ENCODE measurements around the gene WDR64. TPM values are rescaled to one million over a fixed set of nuclear protein-coding genes. Genes with fewer than 3 reads are reported as not detected.

Gene WDR64
- polyA plus RNA-seq, 1 donor (not counting 4 experiments of a cell fraction or from before 2014, with no cell fraction given), result not detected

GRCh38 chr1:241610056-241610815, 41.8 kb upstream of the WDR64 start:
- no peak for TF ChIP-seq EZH2 (IDR thresholded peaks at IDR 0.05; ENCODE audit: low read length)
- TF ChIP-seq CTCF (optimal IDR thresholded peaks at IDR 0.05 in 1 of 3, IDR thresholded peaks at IDR 0.05 in 1 of 3, conservative IDR thresholded peaks at IDR 0.05 in 1 of 3; ENCODE audit: extremely low read depth in 1 of 3, insufficient read depth in 2 of 3, low read length in 3 of 3), result no peak
- Histone ChIP-seq H3K27ac (ENCODE audit: control insufficient read depth, insufficient read depth, low read length) (peak overlapping the region; percentile 93), H3K4me1 (ENCODE audit: control insufficient read depth, extremely low read depth, insufficient read depth, low read length) (peaks cover 70% of the 10 kb centered on the region), H2AFZ (ENCODE audit: control insufficient read depth, low read length) (peak overlapping the region; percentile 22), H3K4me2 (ENCODE audit: control insufficient read depth, extremely low read depth, insufficient read depth, low read depth, low read length) (peak overlapping the region; percentile 39), H3K9me3 (ENCODE audit: control insufficient read depth, low read depth, low read length) (no peaks in the 10 kb centered on the region), H3K79me2 (ENCODE audit: control insufficient read depth, insufficient read depth, low read length) (no peaks in the 10 kb centered on the region), H3K9ac (ENCODE audit: control insufficient read depth, extremely low read depth, insufficient read depth, low read length) (peak overlapping the region; percentile 22), H3K9me1 (ENCODE audit: control insufficient read depth, extremely low read depth, insufficient read depth, low read length) (no peaks in the 10 kb centered on the region), H3K27me3 (ENCODE audit: control insufficient read depth, extremely low read depth, insufficient read depth, low read length) (no peaks in the 10 kb centered on the region), H4K20me1 (ENCODE audit: control insufficient read depth, extremely low read depth, insufficient read depth, low read length) (no peaks in the 10 kb centered on the region), H3K4me3 (ENCODE audit: control insufficient read depth in 2 of 3, extremely low read depth in 1 of 3, insufficient read depth in 2 of 3, low read depth in 1 of 3, low read length in 3 of 3) (no peak overlapping the region), H3K36me3 (ENCODE audit: control insufficient read depth in 2 of 2, extremely low read depth in 1 of 2, insufficient read depth in 2 of 2, low read length in 2 of 2) (peaks cover 0 to under 1% of the 10 kb centered on the region in 2 experiments)
- no peak for FAIRE-seq
- dilution Hi-C loops (cut with MboI; ENCODE audit: extremely low pct_ligation_motif_present, low sequenced_read_pairs), result loop anchor here (25.0 kb wide), 1 partner anchor 227 kb away; the partner anchor contains the start of gene EXO1
- DNase-seq (ENCODE audit: low read depth, low spot score), result no peak

- Histone ChIP-seq H3K9ac (ENCODE audit: control insufficient read depth, extremely low read depth, insufficient read depth, low read length) (no peak overlapping the region), H3K4me2 (ENCODE audit: control insufficient read depth, extremely low read depth, insufficient read depth, low read depth, low read length) (peak overlapping the region; percentile 11), H3K79me2 (ENCODE audit: control insufficient read depth, insufficient read depth, low read length) (no peaks in the 10 kb centered on the region), H3K9me1 (ENCODE audit: control insufficient read depth, extremely low read depth, insufficient read depth, low read length) (no peaks in the 10 kb centered on the region), H3K27ac (ENCODE audit: control insufficient read depth, insufficient read depth, low read length) (peak overlapping the region; percentile 93), H3K4me1 (ENCODE audit: control insufficient read depth, extremely low read depth, insufficient read depth, low read length) (peaks cover 64% of the 10 kb centered on the region), H3K36me3 (ENCODE audit: control insufficient read depth in 2 of 2, extremely low read depth in 1 of 2, insufficient read depth in 2 of 2, low read length in 2 of 2) (no peaks in the 10 kb centered on the region), H3K9me3 (ENCODE audit: control insufficient read depth, low read depth, low read length) (no peaks in the 10 kb centered on the region), H3K4me3 (ENCODE audit: control insufficient read depth in 2 of 3, extremely low read depth in 1 of 3, insufficient read depth in 2 of 3, low read depth in 1 of 3, low read length in 3 of 3) (no peak overlapping the region), H4K20me1 (ENCODE audit: control insufficient read depth, extremely low read depth, insufficient read depth, low read length) (no peaks in the 10 kb centered on the region), H3K27me3 (ENCODE audit: control insufficient read depth, extremely low read depth, insufficient read depth, low read length) (no peaks in the 10 kb centered on the region), H2AFZ (ENCODE audit: control insufficient read depth, low read length) (no peak overlapping the region)
- dilution Hi-C loops (cut with MboI; ENCODE audit: extremely low pct_ligation_motif_present, low sequenced_read_pairs), result loop anchor here (25.0 kb wide), 1 partner anchor 226 kb away; the partner anchor contains the start of gene EXO1
- DNase-seq (ENCODE audit: low read depth, low spot score) (peak; percentile 56), FAIRE-seq (peak; percentile 71)
- TF ChIP-seq EZH2 (IDR thresholded peaks at IDR 0.05; ENCODE audit: low read length), result no peak
- TF ChIP-seq CTCF (optimal IDR thresholded peaks at IDR 0.05 in 1 of 3, IDR thresholded peaks at IDR 0.05 in 1 of 3, conservative IDR thresholded peaks at IDR 0.05 in 1 of 3; ENCODE audit: extremely low read depth in 1 of 3, insufficient read depth in 2 of 3, low read length in 3 of 3), result peak in 2 of 3 experiments; percentile 38 to 52
These were observed 41.0 kb upstream of the WDR64 start for GRCh38 chr1:241611063-241611462.
